ENCODE results near the gene HLCS. TPM values are rescaled to one million over a fixed set of nuclear protein-coding genes. Genes with fewer than 3 reads are reported as not detected.
A peak's percentile ranks its signal among the peaks of the same experiment; 100 is the strongest.

HLCS gene
- total and polyA plus RNA-seq, 5 experiments from 2014 or later, result 6.2 to 13.4 (median 12.3) TPM

DNA sequence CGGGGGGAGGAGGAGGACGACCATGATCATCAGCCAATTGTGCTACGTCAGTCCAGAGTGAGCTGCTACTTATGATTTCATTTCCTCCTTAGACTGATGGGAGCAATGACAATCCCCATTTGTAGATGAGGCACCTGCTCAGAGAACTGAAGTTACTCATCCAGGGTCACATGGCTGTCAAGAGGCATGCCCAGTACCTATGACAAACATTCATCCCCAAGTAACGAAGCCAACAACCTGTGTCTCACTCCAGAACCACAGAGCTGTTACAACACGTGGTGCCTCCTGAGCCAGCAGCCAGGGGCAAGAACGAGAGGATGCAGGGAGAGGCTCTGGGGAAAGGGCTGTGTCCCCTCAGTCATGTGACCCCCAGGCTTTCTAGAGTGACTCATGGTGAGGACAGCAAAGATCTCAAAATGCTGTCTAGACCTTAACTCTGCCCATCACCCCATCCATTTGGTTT, 173.9 kb downstream of the HLCS start:
- H3K4me1 Mint-ChIP-seq, result peaks cover 0 to 2% (median 0%) of the 10 kb centered on the region in 4 donors
- peaks cover 15 to 31% (median 22%) of the 10 kb centered on the region in 3 donors for H3K36me3 Mint-ChIP-seq
- ATAC-seq (no peak), DNase-seq (no peak)
- H3K27ac Mint-ChIP-seq, result no peak overlapping the region
- H3K4me3 Mint-ChIP-seq, result no peak overlapping the region
- POLR2A ChIA-PET, result no interaction called here
- peaks cover 2 to 29% (median 10%) of the 10 kb centered on the region in 9 donors for H3K9me3 Mint-ChIP-seq
- H3K27me3 Mint-ChIP-seq, result no peaks in the 10 kb centered on the region

DNA sequence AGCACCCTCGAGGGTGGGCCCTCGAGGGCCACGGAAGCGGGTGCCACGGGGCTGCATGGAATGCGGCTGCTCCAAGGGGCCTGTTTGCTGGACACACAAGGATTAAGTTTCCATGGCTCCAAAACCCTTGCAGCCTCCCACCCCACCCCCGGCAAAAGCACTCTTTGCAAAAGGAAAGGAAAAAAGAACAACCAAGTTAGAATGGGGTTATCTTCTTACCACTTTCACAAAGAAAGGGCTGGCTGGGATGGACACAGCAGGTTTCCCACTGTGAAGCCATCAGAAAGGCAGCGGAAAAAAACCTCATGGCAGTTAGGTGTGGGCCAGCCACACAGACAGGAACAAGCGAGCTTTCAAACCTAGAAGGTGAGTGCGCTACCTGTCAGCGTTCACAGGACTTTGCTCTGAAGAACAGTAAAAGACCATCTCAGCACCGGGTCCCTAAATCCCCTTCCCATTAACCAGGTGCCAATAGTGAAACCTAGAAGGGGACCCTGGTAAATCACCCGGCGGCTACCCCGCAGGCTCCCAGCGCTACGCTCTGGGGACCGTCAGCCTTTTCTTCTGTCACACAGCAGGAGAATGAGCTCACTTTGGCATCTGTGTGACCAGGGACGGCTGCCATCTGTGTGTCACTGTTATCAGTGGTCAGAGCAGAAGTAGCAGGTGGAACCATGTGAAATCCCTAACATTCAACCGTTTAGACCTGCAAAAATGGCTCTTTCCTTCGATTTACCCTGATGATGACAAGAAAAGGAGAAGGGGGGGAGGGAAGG, 174.6 kb downstream of the HLCS start:
- POLR2A ChIA-PET, result no interaction called here
- Mint-ChIP-seq H3K9me3 (peaks cover 0 to 23% (median 5%) of the 10 kb centered on the region in 9 donors), H3K36me3 (peaks cover 15 to 29% (median 16%) of the 10 kb centered on the region in 3 donors)

DNA sequence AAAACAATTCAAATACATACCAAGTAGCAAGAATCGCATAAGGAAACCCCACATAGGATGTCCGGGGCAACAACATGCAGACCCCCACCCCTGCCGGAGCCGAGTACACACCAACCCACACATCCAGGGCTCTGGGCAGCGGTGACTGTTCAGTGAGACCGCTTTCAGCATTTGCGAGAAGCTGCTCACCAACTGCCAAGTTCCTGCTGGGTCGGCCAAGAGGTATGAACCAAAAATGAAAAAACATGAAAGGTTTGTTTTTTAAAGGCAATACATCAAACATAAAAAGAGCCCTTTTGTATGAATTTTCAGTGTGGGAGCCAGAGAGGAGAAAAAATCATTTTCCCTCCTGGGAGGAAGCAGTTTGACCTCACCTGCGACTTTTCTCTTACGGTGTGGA, 175.3 kb downstream of the HLCS start:
- peaks cover 15 to 22% (median 16%) of the 10 kb centered on the region in 3 donors for H3K36me3 Mint-ChIP-seq
- H3K27me3 Mint-ChIP-seq, result no peaks in the 10 kb centered on the region
- H3K4me3 Mint-ChIP-seq, result no peak overlapping the region
- H3K4me1 Mint-ChIP-seq, result peaks cover 0 to 2% (median 0%) of the 10 kb centered on the region in 4 donors
- POLR2A ChIA-PET, result no interaction called here
- DNase-seq, result no peak
- no peak for ATAC-seq
- peaks cover 0 to 16% (median 4%) of the 10 kb centered on the region in 9 donors for H3K9me3 Mint-ChIP-seq
- no peak overlapping the region for H3K27ac Mint-ChIP-seq

More for the DNA sequence above, 174.6 kb downstream of the HLCS start:
- Mint-ChIP-seq H3K27me3 (no peaks in the 10 kb centered on the region), H3K27ac (no peak overlapping the region), H3K4me1 (peaks cover 0 to 2% (median 0%) of the 10 kb centered on the region in 4 donors), H3K4me3 (no peak overlapping the region)
- ATAC-seq (no peak), DNase-seq (no peak)

DNA sequence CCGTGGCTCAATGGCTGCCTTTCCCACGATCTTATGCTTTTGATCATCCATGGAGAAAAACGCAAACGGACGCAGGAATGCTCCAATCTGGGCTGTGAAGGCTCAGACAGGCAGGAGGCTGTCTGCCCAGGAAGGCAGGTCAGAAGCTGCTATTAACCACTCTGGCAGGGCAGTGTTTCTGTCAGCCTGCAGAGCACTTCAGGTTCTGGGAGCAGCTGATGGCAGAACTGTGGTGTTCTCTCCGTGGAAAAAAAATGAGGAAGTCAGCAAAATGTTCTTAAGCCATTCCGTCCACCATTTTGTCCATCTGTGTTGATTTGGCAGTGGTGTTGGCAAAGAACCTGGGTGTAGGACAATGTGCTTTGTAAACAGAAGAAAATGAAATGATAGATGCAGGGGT, 175.9 kb downstream of the HLCS start:
- Mint-ChIP-seq H3K4me3 (no peak overlapping the region), H3K27ac (no peak overlapping the region), H3K27me3 (no peaks in the 10 kb centered on the region), H3K9me3 (peaks cover 0 to 11% (median 3%) of the 10 kb centered on the region in 9 donors), H3K4me1 (peaks cover 0 to 2% (median 0%) of the 10 kb centered on the region in 4 donors), H3K36me3 (peaks cover 12 to 19% (median 15%) of the 10 kb centered on the region in 3 donors)
- POLR2A ChIA-PET, result interaction anchor here (0.6 kb wide), 1 partner anchor 187 kb away, joined by 4 read pairs; no protein-coding TSS in a partner anchor
- no peak for DNase-seq
- no peak for ATAC-seq

DNA sequence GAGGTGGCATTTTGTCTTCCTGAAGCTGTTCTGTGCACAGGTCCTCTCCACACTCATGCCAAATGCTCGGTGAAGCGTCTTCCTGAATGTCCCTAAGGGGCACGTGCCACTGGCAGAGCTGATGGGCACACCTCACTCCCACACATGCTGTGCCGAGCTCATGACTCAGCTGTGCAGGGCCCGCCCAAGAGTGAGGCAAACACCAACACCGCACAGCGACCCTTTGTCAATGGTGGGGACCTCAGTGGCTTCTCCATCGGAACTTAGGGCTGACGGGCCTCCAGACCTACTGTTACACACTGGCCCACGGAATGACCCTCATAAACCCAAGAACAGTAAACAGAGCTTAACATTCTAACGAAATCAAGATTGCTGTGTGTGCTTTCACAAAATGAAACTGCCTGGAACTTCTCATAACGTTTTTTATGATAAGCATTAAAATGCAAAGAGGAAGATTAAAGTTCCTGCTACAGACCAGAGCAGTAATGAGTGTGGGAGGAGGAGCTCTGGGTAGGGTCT, 178.3 kb downstream of the HLCS start:
- Mint-ChIP-seq H3K4me3 (no peak overlapping the region), H3K36me3 (peaks cover 3 to 13% (median 12%) of the 10 kb centered on the region in 3 donors), H3K27ac (no peak overlapping the region), H3K9me3 (no peaks in the 10 kb centered on the region), H3K27me3 (no peaks in the 10 kb centered on the region), H3K4me1 (peaks cover 0 to 2% (median 0%) of the 10 kb centered on the region in 4 donors)
- DNase-seq (no peak), ATAC-seq (no peak)
- POLR2A ChIA-PET, result no interaction called here

DNA sequence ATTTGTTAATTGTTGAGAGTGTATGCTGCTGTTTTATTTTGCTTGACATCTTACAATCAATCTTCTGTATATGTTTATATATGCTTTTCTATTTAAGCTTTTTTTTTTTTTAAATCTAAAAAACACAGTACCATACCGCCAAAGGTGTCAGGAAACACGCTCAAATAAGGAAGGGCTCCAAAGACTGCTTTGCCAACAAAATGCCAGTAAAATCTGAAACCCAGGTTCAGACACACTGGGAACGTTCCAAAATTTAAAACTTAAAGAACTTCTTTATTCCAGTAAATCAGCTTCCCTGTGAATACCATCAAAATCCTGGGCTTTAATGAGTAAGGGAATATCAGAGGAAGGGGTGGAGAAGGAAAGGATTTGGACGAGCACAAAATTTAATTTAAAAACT, 180.3 kb downstream of the HLCS start:
- Mint-ChIP-seq H3K36me3 (peaks cover 0 to 13% (median 12%) of the 10 kb centered on the region in 3 donors), H3K27me3 (no peaks in the 10 kb centered on the region), H3K4me3 (no peak overlapping the region), H3K4me1 (peaks cover 0 to 3% (median 1%) of the 10 kb centered on the region in 4 donors), H3K27ac (no peak overlapping the region), H3K9me3 (no peaks in the 10 kb centered on the region)
- DNase-seq (no peak), ATAC-seq (no peak)
- POLR2A ChIA-PET, result no interaction called here

DNA sequence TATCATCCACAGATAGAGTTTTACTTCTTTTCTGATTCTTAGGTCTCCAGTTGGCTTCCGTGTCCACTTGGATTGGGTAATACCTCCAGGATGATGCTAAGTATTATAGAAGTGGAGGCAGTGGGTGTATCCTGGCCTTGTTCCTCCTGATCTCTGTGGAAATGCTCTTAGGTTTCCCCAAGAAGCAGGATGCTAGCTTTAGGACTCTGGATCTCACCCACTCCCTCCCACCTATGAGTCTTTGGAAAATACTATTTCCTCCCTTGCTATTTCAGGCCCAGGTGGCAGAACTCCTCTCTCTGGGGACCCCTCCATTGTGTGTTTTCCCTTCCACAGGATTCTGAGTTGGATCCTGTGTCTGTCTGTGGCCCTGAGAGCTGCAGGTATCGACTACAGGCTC, 180.9 kb downstream of the HLCS start:
- DNase-seq, result no peak

DNA sequence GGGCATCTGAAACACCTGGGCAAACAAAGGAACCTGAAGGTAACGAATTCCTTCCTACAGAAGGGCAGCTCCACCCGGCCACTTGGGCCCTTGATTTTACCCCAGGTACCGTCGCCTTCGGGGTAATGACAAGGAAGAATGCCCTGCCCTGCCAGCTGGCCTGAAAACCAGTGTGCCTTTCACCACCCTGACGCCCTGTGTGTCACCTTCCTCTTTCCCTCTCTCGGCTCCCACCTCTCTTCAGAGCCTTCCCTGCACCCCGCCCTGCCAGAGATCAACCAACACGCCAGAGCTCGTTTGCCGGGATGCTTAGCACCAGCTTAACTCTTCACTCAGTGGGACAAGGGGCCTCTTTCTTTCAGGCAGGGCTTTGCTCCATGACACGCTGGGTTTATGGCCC, 181.5 kb downstream of the HLCS start:
- no peak overlapping the region for H3K4me3 Mint-ChIP-seq

More for the DNA sequence above, 180.9 kb downstream of the HLCS start:
- no peak for ATAC-seq
- Mint-ChIP-seq H3K4me3 (no peak overlapping the region), H3K27ac (no peak overlapping the region), H3K9me3 (no peaks in the 10 kb centered on the region), H3K36me3 (peaks cover 0 to 8% (median 7%) of the 10 kb centered on the region in 3 donors), H3K4me1 (peaks cover 0 to 6% (median 2%) of the 10 kb centered on the region in 4 donors), H3K27me3 (no peaks in the 10 kb centered on the region)
- POLR2A ChIA-PET, result no interaction called here

DNA sequence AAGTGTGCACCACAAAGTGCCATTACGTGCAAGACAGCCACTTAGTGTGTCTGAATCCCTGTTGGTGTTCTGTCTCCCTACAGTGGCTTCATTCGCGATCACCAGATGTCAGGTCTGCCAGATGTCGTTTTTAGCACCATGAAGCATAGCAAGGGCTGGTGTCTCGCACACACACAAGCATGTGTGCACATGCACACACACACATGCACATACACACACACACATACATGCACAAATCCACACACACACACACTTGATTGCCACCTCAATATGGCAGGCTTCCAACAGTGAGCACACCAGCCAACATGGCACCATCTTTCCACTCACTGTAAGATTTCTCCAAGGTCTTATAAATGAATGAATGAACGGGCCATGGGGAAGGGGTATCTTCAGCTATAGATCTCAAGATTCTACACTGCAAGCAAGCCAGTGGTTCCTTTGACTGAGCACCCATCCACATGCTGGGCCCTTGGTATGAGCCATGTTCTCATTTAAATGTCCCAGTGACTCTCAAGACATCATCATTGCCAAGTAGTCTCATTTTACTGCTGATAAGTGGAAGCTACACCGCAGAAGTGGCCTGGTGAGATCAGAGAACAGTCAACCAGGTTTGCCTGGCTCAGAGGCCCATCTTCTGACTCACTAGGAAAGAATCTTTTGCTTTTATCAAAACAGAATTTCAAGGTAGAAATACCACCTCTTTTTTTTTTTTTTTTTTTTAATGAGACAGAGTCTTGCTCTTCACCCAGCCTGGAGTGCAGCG, 182.7 kb downstream of the HLCS start:
- DNase-seq, result no peak
- H3K4me3 Mint-ChIP-seq, result no peak overlapping the region
- H3K9me3 Mint-ChIP-seq, result peaks cover 0 to 2% (median 0%) of the 10 kb centered on the region in 9 donors
- POLR2A ChIA-PET, result no interaction called here
- no peaks in the 10 kb centered on the region for H3K27me3 Mint-ChIP-seq
- no peak for ATAC-seq
- peaks cover 0 to 7% (median 5%) of the 10 kb centered on the region in 4 donors for H3K4me1 Mint-ChIP-seq
- no peak overlapping the region for H3K27ac Mint-ChIP-seq
- H3K36me3 Mint-ChIP-seq, result peaks cover 0 to 4% (median 0%) of the 10 kb centered on the region in 3 donors

More for the DNA sequence above, 181.5 kb downstream of the HLCS start:
- H3K4me1 Mint-ChIP-seq, result peaks cover 0 to 6% (median 2%) of the 10 kb centered on the region in 4 donors
- DNase-seq (no peak), ATAC-seq (no peak)
- POLR2A ChIA-PET, result no interaction called here
- H3K36me3 Mint-ChIP-seq, result peaks cover 0 to 4% (median 4%) of the 10 kb centered on the region in 3 donors
- H3K27ac Mint-ChIP-seq, result peak overlapping the region in 1 of 10 donors; percentile 71
- H3K9me3 Mint-ChIP-seq, result no peaks in the 10 kb centered on the region
- H3K27me3 Mint-ChIP-seq, result no peaks in the 10 kb centered on the region

DNA sequence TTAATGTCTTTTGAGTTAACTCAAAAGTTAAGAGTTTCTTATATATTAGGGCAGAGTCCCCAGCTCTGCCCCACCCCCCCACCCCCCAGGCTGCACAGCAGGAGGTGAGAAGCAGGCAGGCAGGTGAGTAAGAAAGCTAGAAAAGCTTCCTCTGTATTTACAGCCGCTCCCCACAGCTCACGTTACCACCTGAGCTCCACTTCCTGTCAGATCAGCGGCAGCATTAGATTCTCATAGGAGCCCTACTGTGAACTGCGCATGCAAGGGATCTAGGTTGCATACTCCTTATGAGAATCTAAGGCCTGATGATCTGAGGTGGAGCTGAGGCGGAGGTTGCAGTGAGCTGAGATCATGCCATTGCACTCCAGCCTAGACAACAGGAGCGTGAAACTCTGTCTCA, 185.6 kb downstream of the HLCS start:
- Mint-ChIP-seq H3K27me3 (no peaks in the 10 kb centered on the region), H3K9me3 (peaks cover 0 to 2% (median 0%) of the 10 kb centered on the region in 9 donors), H3K27ac (no peak overlapping the region), H3K4me3 (no peak overlapping the region), H3K4me1 (peaks cover 0 to 7% (median 5%) of the 10 kb centered on the region in 4 donors), H3K36me3 (no peaks in the 10 kb centered on the region)
- DNase-seq (no peak), ATAC-seq (no peak)
- POLR2A ChIA-PET, result no interaction called here

DNA sequence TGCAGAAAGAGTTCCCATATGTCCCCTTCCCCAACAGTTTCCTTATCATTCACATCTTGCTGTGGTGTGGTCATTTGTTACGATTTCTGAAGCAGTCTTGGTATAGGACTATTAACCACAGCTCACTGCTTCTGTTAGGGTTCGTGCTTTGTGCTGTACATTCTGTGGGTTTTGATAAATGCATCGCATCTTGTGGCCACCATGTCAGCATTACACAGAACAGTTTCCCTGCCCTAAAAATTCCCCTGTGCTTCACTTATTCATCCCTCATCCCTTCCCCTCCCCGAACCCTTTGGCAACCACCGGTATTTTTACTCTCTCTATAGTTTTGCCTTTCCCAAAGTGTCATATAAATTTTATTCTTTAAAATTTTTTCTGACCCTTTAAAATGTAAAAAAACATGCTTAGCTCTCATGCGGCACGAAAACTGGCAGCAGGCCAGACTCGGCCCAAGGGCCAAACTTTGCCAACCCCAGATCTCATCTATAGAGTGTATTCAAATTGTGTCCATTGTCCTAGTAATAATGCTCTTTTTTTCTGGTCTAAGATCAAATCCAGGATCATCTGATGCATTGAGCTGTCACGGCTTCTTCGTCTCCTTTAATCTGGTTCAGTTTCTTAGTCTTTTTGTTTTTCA, 189.4 kb downstream of the HLCS start:
- Mint-ChIP-seq H3K9me3 (peaks cover 0 to 2% (median 0%) of the 10 kb centered on the region in 9 donors), H3K4me3 (no peak overlapping the region), H3K27me3 (no peaks in the 10 kb centered on the region), H3K4me1 (peaks cover 0 to 7% (median 5%) of the 10 kb centered on the region in 4 donors), H3K36me3 (no peaks in the 10 kb centered on the region), H3K27ac (no peak overlapping the region)
- POLR2A ChIA-PET, result no interaction called here
- ATAC-seq, result no peak
- no peak for DNase-seq

DNA sequence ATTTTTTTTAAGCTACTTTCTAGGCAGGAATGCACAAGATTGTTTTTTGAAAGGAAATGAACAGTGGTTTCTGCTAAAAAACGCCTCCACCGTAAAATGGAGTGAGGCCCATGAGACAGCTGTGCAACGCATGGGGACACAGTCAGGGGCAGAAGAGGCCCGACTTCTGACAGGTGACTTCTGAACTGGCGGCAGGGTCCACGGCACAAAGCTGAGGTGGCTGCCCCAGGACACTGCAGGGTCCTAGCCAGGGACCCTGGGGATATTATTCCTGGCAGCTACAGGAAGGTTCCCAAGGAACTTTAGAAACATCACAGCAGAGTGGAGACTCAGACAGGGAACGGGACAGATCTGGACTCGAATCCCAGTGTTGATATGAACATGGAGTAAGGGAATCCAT, 192.5 kb downstream of the HLCS start:
- Mint-ChIP-seq H3K27me3 (no peaks in the 10 kb centered on the region), H3K4me3 (no peak overlapping the region), H3K9me3 (no peaks in the 10 kb centered on the region), H3K4me1 (no peaks in the 10 kb centered on the region), H3K27ac (peak overlapping the region in 1 of 10 donors; percentile 30), H3K36me3 (peaks cover 0 to under 1% (median 0%) of the 10 kb centered on the region in 3 donors)
- POLR2A ChIA-PET, result no interaction called here
- ATAC-seq (no peak), DNase-seq (no peak)
